Kidney epithelial cell (primary cell): ENCODE measurements around the gene CIZ1. TPM values are rescaled to one million over a fixed set of nuclear protein-coding genes. Genes with fewer than 3 reads are reported as not detected.

ENCODE experiments used
- DNase-seq: peaks from one replicate; pipeline ENCODE4 v3.0.0-alpha.2; 2010; ENCODE audit warnings: low read depth
- H3K27me3 ChIP-seq: 2 replicates; pipeline ENCODE4 v1.6.0; 2011; ENCODE audit warnings: low read length; ENCODE audit not compliant: control insufficient read depth, insufficient read depth
- H3K36me3 ChIP-seq: 2 replicates; pipeline ENCODE4 v1.5.1; 2011; ENCODE audit warnings: low read length; ENCODE audit not compliant: control insufficient read depth, insufficient read depth
- H3K4me3 ChIP-seq: 2 replicates; pipeline ENCODE4 v1.5.1; 2011; ENCODE audit warnings: low read depth, mild to moderate bottlenecking, control low read depth, low read length
- CTCF ChIP-seq: IDR thresholded peaks from 2 replicates; pipeline ENCODE4 v1.5.1; 2011; ENCODE audit warnings: mild to moderate bottlenecking, moderate library complexity, low read length, control low read depth, inconsistent platforms; ENCODE audit not compliant: insufficient read depth, poor library complexity, severe bottlenecking
- total RNA-seq: library from RNA; depleted of rRNA; stranded (reverse); fragments of >200 nt; gene quantifications from 2 replicates; pipeline ENCODE4 v1.2.3, GENCODE V29; 2015

Gene CIZ1
- total RNA-seq, 1 donor from 2014 or later = 56.9 TPM

GRCh38 chr9:128123451-128124080 lies 67.8 kb downstream of the CIZ1 start:
- Histone ChIP-seq H3K36me3 (peaks cover 1% of the 10 kb centered on the region), H3K27me3 (no peaks in the 10 kb centered on the region), H3K4me3 (no peak overlapping the region)
- no peak for DNase-seq
- TF ChIP-seq CTCF = no peak

- H3K4me3 ChIP-seq = no peak overlapping the region
- peaks cover 1% of the 10 kb centered on the region for H3K36me3 ChIP-seq
- DNase-seq = no peak
- TF ChIP-seq CTCF = no peak
- no peaks in the 10 kb centered on the region for H3K27me3 ChIP-seq
Observed at GRCh38 chr9:128122809-128123175, 68.6 kb downstream of the CIZ1 start.

GRCh38 chr9:128121924-128122808 lies 69.2 kb downstream of the CIZ1 start:
- Histone ChIP-seq H3K36me3 (peaks cover 1% of the 10 kb centered on the region), H3K4me3 (no peak overlapping the region), H3K27me3 (no peaks in the 10 kb centered on the region)
- no peak for DNase-seq
- no peak for TF ChIP-seq CTCF

- TF ChIP-seq CTCF = no peak
- no peak overlapping the region for H3K4me3 ChIP-seq
- H3K36me3 ChIP-seq = peaks cover 1% of the 10 kb centered on the region
- DNase-seq = no peak
- H3K27me3 ChIP-seq = no peaks in the 10 kb centered on the region
Observed at GRCh38 chr9:128121466-128121810, 69.9 kb downstream of the CIZ1 start.

- no peak for DNase-seq
- Histone ChIP-seq H3K27me3 (no peaks in the 10 kb centered on the region), H3K4me3 (no peak overlapping the region), H3K36me3 (peaks cover 1% of the 10 kb centered on the region)
- no peak for TF ChIP-seq CTCF
Observed at GRCh38 chr9:128120741-128121465, 70.5 kb downstream of the CIZ1 start.
